NCI-H146 treated with DMSO at 0.1 percent for 48 hours (cell line): ENCODE results near the gene SCGN.

Experiments
- DNase-seq: peaks from one replicate; lab custom pipeline; 2025; ENCODE audit not compliant: unreplicated experiment; lab: John Stamatoyannopoulos, UW

SCGN gene

GRCh38 chr6:25640446-25640845 is 11.6 kb upstream of the SCGN start:
- DNase-seq = no peak

- no peak for DNase-seq
These were observed 11.1 kb upstream of the SCGN start for GRCh38 chr6:25640891-25641290.

GRCh38 chr6:25641377-25641776 is 10.6 kb upstream of the SCGN start:
- no peak for DNase-seq

- DNase-seq = no peak
These were observed 9.9 kb upstream of the SCGN start for GRCh38 chr6:25641940-25642666.

- no peak for DNase-seq
These were observed 9.2 kb upstream of the SCGN start for GRCh38 chr6:25642667-25643328.

GRCh38 chr6:25645916-25646315 is 6.1 kb upstream of the SCGN start:
- DNase-seq = no peak

- DNase-seq = no peak
These were observed 2.4 kb upstream of the SCGN start for GRCh38 chr6:25649611-25650010.

- no peak for DNase-seq
These were observed 3.7 kb downstream of the SCGN start for GRCh38 chr6:25655723-25656122.

GRCh38 chr6:25659633-25660368 is 7.8 kb downstream of the SCGN start:
- DNase-seq = peak; percentile 89

GRCh38 chr6:25660512-25660911 is 8.5 kb downstream of the SCGN start:
- peak; percentile 19 for DNase-seq

- no peak for DNase-seq
These were observed 9.2 kb downstream of the SCGN start for GRCh38 chr6:25661129-25661779.

- DNase-seq = no peak
These were observed 13.4 kb downstream of the SCGN start for GRCh38 chr6:25665455-25665854.

GRCh38 chr6:25669413-25669812 is 17.4 kb downstream of the SCGN start:
- DNase-seq = no peak

- DNase-seq = peak; percentile 43
These were observed 18.2 kb downstream of the SCGN start for GRCh38 chr6:25670208-25670607.

GRCh38 chr6:25670793-25671513 is 18.9 kb downstream of the SCGN start:
- DNase-seq = no peak

GRCh38 chr6:25671652-25672051 is 19.6 kb downstream of the SCGN start:
- no peak for DNase-seq

- no peak for DNase-seq
These were observed 23.2 kb downstream of the SCGN start for GRCh38 chr6:25675167-25675566.

GRCh38 chr6:25676775-25677174 is 24.8 kb downstream of the SCGN start:
- no peak for DNase-seq

GRCh38 chr6:25681848-25682247 is 29.8 kb downstream of the SCGN start:
- no peak for DNase-seq

- no peak for DNase-seq
These were observed 30.3 kb downstream of the SCGN start for GRCh38 chr6:25682324-25682723.

- no peak for DNase-seq
These were observed 32.5 kb downstream of the SCGN start for GRCh38 chr6:25684565-25684964.
